Ishikawa (cell line): Measurements from ENCODE around the gene PKNOX2.
A peak's percentile ranks its signal among the peaks of the same experiment; 100 is the strongest.

Experiments used
- CEBPB ChIP-seq: IDR thresholded peaks from 2 replicates; pipeline ENCODE4 v1.6.1; 2012
- CREB1 ChIP-seq: IDR thresholded peaks from 2 replicates; pipeline ENCODE4 v1.6.1; 2012; ENCODE audit warnings: low read depth
- EGR1 ChIP-seq: IDR thresholded peaks from 2 replicates; pipeline ENCODE4 v1.6.1; 2012
- EP300 ChIP-seq: IDR thresholded peaks from 2 replicates; pipeline ENCODE4 v1.6.1; 2012; ENCODE audit warnings: borderline replicate concordance
- FOXM1 ChIP-seq: IDR thresholded peaks from 2 replicates; pipeline ENCODE4 v1.6.1; 2012; ENCODE audit warnings: low read depth, borderline replicate concordance
- NFIC ChIP-seq: IDR thresholded peaks from 2 replicates; pipeline ENCODE4 v1.6.1; 2012
- RAD21 ChIP-seq: IDR thresholded peaks from 2 replicates; pipeline ENCODE4 v1.6.1; 2012; ENCODE audit warnings: low read depth
- TAF1 ChIP-seq: IDR thresholded peaks from 2 replicates; pipeline ENCODE4 v1.6.1; 2012; ENCODE audit warnings: low read depth, mild to moderate bottlenecking
- TCF12 ChIP-seq: IDR thresholded peaks from 2 replicates; pipeline ENCODE4 v1.6.1; 2012; ENCODE audit warnings: low read depth
- TEAD4 ChIP-seq: IDR thresholded peaks from 2 replicates; pipeline ENCODE4 v1.6.1; 2012
- YY1 ChIP-seq: IDR thresholded peaks from 2 replicates; pipeline ENCODE4 v1.6.1; 2012; ENCODE audit warnings: low read depth
- ZBTB7A ChIP-seq: IDR thresholded peaks from 2 replicates; pipeline ENCODE4 v1.6.1; 2012; ENCODE audit warnings: low read depth
- TF ChIP-seq, protein P1 (sequence below): IDR thresholded peaks from 2 replicates; pipeline ENCODE4 v1.6.1; 2012; ENCODE audit warnings: low read depth, mild to moderate bottlenecking
- TF ChIP-seq, protein P2 (sequence below): IDR thresholded peaks from 2 replicates; pipeline ENCODE4 v1.6.1; 2012
- TF ChIP-seq, protein P3 (sequence below): IDR thresholded peaks from 2 replicates; pipeline ENCODE4 v1.6.1; 2012

PKNOX2 gene

GRCh38 chr11:125141178-125141577, 23.4 kb upstream of the PKNOX2 start:
- TF ChIP-seq, protein P1, sequence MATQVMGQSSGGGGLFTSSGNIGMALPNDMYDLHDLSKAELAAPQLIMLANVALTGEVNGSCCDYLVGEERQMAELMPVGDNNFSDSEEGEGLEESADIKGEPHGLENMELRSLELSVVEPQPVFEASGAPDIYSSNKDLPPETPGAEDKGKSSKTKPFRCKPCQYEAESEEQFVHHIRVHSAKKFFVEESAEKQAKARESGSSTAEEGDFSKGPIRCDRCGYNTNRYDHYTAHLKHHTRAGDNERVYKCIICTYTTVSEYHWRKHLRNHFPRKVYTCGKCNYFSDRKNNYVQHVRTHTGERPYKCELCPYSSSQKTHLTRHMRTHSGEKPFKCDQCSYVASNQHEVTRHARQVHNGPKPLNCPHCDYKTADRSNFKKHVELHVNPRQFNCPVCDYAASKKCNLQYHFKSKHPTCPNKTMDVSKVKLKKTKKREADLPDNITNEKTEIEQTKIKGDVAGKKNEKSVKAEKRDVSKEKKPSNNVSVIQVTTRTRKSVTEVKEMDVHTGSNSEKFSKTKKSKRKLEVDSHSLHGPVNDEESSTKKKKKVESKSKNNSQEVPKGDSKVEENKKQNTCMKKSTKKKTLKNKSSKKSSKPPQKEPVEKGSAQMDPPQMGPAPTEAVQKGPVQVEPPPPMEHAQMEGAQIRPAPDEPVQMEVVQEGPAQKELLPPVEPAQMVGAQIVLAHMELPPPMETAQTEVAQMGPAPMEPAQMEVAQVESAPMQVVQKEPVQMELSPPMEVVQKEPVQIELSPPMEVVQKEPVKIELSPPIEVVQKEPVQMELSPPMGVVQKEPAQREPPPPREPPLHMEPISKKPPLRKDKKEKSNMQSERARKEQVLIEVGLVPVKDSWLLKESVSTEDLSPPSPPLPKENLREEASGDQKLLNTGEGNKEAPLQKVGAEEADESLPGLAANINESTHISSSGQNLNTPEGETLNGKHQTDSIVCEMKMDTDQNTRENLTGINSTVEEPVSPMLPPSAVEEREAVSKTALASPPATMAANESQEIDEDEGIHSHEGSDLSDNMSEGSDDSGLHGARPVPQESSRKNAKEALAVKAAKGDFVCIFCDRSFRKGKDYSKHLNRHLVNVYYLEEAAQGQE = no peak
- TF ChIP-seq, protein P2, sequence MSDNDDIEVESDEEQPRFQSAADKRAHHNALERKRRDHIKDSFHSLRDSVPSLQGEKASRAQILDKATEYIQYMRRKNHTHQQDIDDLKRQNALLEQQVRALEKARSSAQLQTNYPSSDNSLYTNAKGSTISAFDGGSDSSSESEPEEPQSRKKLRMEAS = no peak

GRCh38 chr11:125141686-125142535, 22.6 kb upstream of the PKNOX2 start:
- TF ChIP-seq YY1 = no peak
- TF ChIP-seq RAD21 = peak; percentile 70

DNA sequence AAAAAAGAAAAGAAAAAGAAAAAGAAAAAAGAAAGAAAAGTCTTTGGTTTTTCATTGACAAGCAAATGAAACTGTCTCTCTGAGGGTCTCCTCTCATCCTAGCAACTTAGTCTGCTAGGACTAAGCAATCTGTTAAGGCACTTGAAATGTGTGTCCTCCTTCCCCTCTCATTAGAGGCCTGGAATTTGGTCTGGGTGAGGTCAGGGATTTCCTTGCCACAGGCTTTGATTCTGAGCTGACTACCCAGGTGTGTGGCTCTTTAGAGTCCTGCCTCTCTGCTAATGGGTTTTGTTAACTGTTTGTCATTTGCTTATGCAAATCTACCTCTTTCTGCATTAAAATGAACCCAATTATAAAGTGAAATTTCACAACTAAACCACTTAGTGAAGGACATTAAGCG, 18.3 kb upstream of the PKNOX2 start:
- TF ChIP-seq EP300 (no peak), EGR1 (no peak), TEAD4 (no peak), ZBTB7A (no peak), TAF1 (no peak), NFIC (no peak), FOXM1 (no peak), CEBPB (no peak), CREB1 (no peak), YY1 (no peak)
- TF ChIP-seq, protein P3, sequence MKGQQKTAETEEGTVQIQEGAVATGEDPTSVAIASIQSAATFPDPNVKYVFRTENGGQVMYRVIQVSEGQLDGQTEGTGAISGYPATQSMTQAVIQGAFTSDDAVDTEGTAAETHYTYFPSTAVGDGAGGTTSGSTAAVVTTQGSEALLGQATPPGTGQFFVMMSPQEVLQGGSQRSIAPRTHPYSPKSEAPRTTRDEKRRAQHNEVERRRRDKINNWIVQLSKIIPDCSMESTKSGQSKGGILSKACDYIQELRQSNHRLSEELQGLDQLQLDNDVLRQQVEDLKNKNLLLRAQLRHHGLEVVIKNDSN = no peak
- TF ChIP-seq, protein P2 = no peak

DNA sequence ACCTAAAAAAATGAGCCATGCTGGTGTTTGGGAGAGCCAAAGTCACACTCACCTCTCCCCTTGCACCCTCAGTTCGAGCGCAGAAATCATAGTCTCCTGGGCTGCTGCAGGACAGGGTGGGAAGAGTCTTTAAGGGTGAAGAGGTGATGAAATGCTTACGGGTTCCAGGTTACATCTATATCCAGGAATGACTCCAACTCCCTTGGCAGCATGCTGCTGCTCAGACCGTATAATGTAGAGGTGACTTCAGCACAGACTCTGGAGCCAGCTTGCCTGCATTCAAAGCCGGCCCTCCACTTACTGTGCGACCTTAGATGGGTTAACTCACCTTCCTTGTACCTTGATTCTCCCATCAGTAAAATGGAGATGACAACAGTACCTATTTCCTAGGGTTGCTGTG, 17.3 kb upstream of the PKNOX2 start:
- TF ChIP-seq EP300 = no peak
- TF ChIP-seq YY1 = no peak
- no peak for TF ChIP-seq RAD21
- TF ChIP-seq, protein P1 = no peak
- no peak for TF ChIP-seq TAF1
- no peak for TF ChIP-seq NFIC
- TF ChIP-seq CEBPB = no peak
- TF ChIP-seq FOXM1 = no peak
- TF ChIP-seq, protein P2 = no peak
- TF ChIP-seq, protein P3 = no peak
- no peak for TF ChIP-seq TEAD4
- TF ChIP-seq CREB1 = no peak
- TF ChIP-seq ZBTB7A = no peak
- no peak for TF ChIP-seq TCF12
- no peak for TF ChIP-seq EGR1

- TF ChIP-seq CEBPB = no peak
Observed at GRCh38 chr11:125148011-125148410, 16.5 kb upstream of the PKNOX2 start.

DNA sequence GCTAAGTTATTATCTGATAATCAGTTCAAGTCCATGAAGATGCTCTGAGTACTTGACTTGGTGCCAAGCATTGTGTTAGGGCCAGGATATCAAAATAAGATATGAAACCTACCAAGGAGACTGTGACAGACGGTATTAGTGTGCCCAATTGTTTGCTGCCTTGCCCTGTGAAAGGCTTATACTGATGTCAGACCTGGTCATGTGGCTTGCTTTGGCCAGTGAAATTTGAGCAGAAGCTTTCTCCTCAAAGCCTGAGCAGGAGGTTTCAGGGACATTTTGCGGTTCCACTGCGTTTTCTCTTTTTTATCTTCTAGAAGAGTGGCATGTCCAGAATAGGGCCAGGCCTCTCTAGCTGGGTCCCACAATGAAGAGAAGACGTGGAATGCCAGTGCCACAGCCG, 15.8 kb upstream of the PKNOX2 start:
- TF ChIP-seq, protein P1 = no peak
- no peak for TF ChIP-seq TAF1
- no peak for TF ChIP-seq TEAD4
- no peak for TF ChIP-seq CEBPB
- no peak for TF ChIP-seq RAD21
- TF ChIP-seq, protein P2 = no peak
- TF ChIP-seq FOXM1 = no peak
- TF ChIP-seq CREB1 = no peak
- TF ChIP-seq NFIC = no peak
- no peak for TF ChIP-seq EP300
- no peak for TF ChIP-seq ZBTB7A
- no peak for TF ChIP-seq YY1
- TF ChIP-seq, protein P3 = no peak
- no peak for TF ChIP-seq EGR1
- TF ChIP-seq TCF12 = no peak
